ENCODE results near the gene ZNF384. TPM values are rescaled to one million over a fixed set of nuclear protein-coding genes. Genes with fewer than 3 reads are reported as not detected.

The ZNF384 gene
- total RNA-seq, 1 donor from 2014 or later, result 78.3 TPM

- Mint-ChIP-seq H3K27ac (no peak overlapping the region), H3K9me3 (no peaks in the 10 kb centered on the region), H3K4me3 (no peak overlapping the region), H3K27me3 (no peaks in the 10 kb centered on the region), H3K4me1 (ENCODE audit: unreplicated experiment) (no peaks in the 10 kb centered on the region), H3K36me3 (peaks cover 32% of the 10 kb centered on the region)
- TF ChIP-seq, protein P1, sequence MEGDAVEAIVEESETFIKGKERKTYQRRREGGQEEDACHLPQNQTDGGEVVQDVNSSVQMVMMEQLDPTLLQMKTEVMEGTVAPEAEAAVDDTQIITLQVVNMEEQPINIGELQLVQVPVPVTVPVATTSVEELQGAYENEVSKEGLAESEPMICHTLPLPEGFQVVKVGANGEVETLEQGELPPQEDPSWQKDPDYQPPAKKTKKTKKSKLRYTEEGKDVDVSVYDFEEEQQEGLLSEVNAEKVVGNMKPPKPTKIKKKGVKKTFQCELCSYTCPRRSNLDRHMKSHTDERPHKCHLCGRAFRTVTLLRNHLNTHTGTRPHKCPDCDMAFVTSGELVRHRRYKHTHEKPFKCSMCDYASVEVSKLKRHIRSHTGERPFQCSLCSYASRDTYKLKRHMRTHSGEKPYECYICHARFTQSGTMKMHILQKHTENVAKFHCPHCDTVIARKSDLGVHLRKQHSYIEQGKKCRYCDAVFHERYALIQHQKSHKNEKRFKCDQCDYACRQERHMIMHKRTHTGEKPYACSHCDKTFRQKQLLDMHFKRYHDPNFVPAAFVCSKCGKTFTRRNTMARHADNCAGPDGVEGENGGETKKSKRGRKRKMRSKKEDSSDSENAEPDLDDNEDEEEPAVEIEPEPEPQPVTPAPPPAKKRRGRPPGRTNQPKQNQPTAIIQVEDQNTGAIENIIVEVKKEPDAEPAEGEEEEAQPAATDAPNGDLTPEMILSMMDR (conservative IDR thresholded peaks at IDR 0.05), result no peak
- DNase-seq (ENCODE audit: extremely low spot score, unreplicated experiment), result no peak
Measured at GRCh38 chr12:6653987-6654386, 35.2 kb downstream of the ZNF384 start.

- Mint-ChIP-seq H3K27me3 (no peaks in the 10 kb centered on the region), H3K4me1 (ENCODE audit: unreplicated experiment) (no peaks in the 10 kb centered on the region), H3K27ac (no peak overlapping the region), H3K9me3 (no peaks in the 10 kb centered on the region), H3K36me3 (peaks cover 28% of the 10 kb centered on the region), H3K4me3 (no peak overlapping the region)
- TF ChIP-seq, protein P1 (conservative IDR thresholded peaks at IDR 0.05), result no peak
- DNase-seq (ENCODE audit: extremely low spot score, unreplicated experiment), result no peak
Measured at GRCh38 chr12:6653342-6653741, 35.8 kb downstream of the ZNF384 start.

DNA sequence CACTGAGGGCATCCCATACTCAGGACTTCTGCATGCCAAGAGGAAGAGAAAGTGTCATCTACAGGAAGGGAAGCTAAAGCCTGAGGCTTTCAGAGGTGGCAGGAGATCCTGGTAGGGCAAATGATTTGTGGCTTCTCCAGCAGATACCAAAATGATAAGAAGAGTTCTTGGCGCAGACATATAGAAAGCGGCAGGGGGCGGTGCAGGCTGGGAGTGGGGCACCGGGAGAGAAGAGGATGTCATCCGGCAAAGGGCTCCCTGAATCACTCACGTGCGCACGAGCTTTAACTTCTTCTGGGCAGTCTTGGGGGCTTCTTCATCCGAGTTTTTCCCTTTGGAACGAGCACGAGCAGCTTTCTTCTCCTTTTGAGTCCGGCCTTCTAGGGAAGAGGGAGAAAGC lies 36.8 kb downstream of the ZNF384 start:
- H3K36me3 Mint-ChIP-seq, result peaks cover 31% of the 10 kb centered on the region
- H3K9me3 Mint-ChIP-seq, result no peaks in the 10 kb centered on the region
- TF ChIP-seq, protein P1 (conservative IDR thresholded peaks at IDR 0.05), result no peak
- H3K4me1 Mint-ChIP-seq (ENCODE audit: unreplicated experiment), result no peaks in the 10 kb centered on the region
- no peaks in the 10 kb centered on the region for H3K27me3 Mint-ChIP-seq
- no peak overlapping the region for H3K27ac Mint-ChIP-seq
- H3K4me3 Mint-ChIP-seq, result no peak overlapping the region
- DNase-seq (ENCODE audit: extremely low spot score, unreplicated experiment), result no peak

GRCh38 chr12:6650832-6651231 lies 38.3 kb downstream of the ZNF384 start:
- H3K27ac Mint-ChIP-seq, result no peak overlapping the region
- no peak overlapping the region for H3K4me3 Mint-ChIP-seq
- no peak for DNase-seq (ENCODE audit: extremely low spot score, unreplicated experiment)
- no peaks in the 10 kb centered on the region for H3K4me1 Mint-ChIP-seq (ENCODE audit: unreplicated experiment)
- peaks cover 37% of the 10 kb centered on the region for H3K36me3 Mint-ChIP-seq
- TF ChIP-seq, protein P1 (conservative IDR thresholded peaks at IDR 0.05), result no peak
- H3K27me3 Mint-ChIP-seq, result peaks cover 6% of the 10 kb centered on the region
- no peaks in the 10 kb centered on the region for H3K9me3 Mint-ChIP-seq

DNA sequence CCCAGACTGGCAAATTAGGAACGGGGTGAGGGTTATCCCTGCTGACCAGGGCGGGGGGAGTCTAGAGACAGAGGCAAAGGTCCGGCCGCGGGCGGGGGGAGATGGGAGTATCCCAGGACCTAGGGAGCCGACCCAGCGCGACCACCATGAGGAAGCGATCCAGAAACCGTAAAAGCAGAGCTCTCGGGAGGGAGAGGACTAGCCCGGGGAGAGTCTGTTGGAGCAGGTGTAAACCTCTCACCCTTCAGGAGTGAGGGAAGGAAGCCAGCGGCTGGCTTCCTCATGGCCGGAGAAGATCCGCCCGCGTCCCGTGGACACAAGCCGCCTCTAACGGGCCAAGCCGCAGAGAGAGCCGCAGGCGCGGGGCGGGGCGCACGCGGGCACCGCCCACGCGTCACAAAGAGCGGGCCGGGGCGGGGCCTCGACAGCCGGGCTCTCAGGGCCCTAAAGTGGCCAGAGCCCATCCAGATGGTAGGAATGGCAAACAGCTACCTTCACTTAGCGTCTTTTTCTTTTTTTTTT lies 42.0 kb downstream of the ZNF384 start, which contains the start of gene ACRBP:
Gene ACRBP, minus strand, starts transcription at position 350 of the 522 bp plus-strand sequence. Its CDS starts 66 bp downstream, at position 284.
- Mint-ChIP-seq H3K36me3 (peaks cover 43% of the 10 kb centered on the region), H3K9me3 (peaks cover 6% of the 10 kb centered on the region), H3K4me3 (peak within 1 kb of the TSS; percentile 76), H3K27me3 (peaks cover 23% of the 10 kb centered on the region), H3K27ac (peak within 1 kb of the TSS; percentile 33), H3K4me1 (ENCODE audit: unreplicated experiment) (no peaks in the 10 kb centered on the region)
- TF ChIP-seq, protein P1 (conservative IDR thresholded peaks at IDR 0.05), result no peak
- peak; percentile 76 for DNase-seq (ENCODE audit: extremely low spot score, unreplicated experiment)
